Activated CD8-positive, alpha-beta T cell treated with anti-CD3 and anti-CD28 coated beads for 36 hours (primary cell): ENCODE results near the gene ARHGAP26. TPM values are rescaled to one million over a fixed set of nuclear protein-coding genes. Genes with fewer than 3 reads are reported as not detected.

Experiments
- ATAC-seq: fragments of 200-7000 bp; cut with Tn5 transposase; one replicate; pipeline ENCODE4 v1.10.0; 2021; ENCODE audit warnings: mild to moderate bottlenecking, moderate library complexity
- CTCF ChIA-PET: fragments of 350-600 bp; sonication (Branson Sonifier 250); formaldehyde crosslinking; loops from one replicate; lab custom pipeline; 2021; ENCODE audit warnings: antibody characterized with exemption; lab: Charles Lee
- POLR2A ChIA-PET: fragments of 350-600 bp; sonication (Branson Sonifier 250); formaldehyde crosslinking; loops from one replicate; lab custom pipeline; 2021; ENCODE audit warnings: antibody characterized with exemption; lab: Charles Lee
- DNase-seq: peaks from one replicate; pipeline ENCODE4 v3.0.0-alpha.2; 2020
- H3K27ac Mint-ChIP-seq: one replicate; pipeline ENCODE4 v1.8.0; 2021; ENCODE audit warnings: mild to moderate bottlenecking, mixed read lengths
- H3K27me3 Mint-ChIP-seq: one replicate; pipeline ENCODE4 v1.8.0; 2021; ENCODE audit warnings: mixed read lengths
- H3K36me3 Mint-ChIP-seq: one replicate; pipeline ENCODE4 v1.8.0; 2021; ENCODE audit warnings: low read depth, mixed read lengths
- H3K4me1 Mint-ChIP-seq: one replicate; pipeline ENCODE4 v1.8.0; 2021; ENCODE audit warnings: low read depth, mixed read lengths
- H3K4me3 Mint-ChIP-seq: one replicate; pipeline ENCODE4 v1.8.0; 2021; ENCODE audit warnings: mild to moderate bottlenecking, moderate library complexity, mixed read lengths
- H3K9me3 Mint-ChIP-seq: one replicate; pipeline ENCODE4 v1.8.0; 2021; ENCODE audit warnings: mixed read lengths
- intact Hi-C: fragments of 100-400 bp; cut with micrococcal nuclease; formaldehyde crosslinking; loops from one replicate; pipeline ENCODE4 v1.10.0; 2022
- total RNA-seq, 2 experiments: library from RNA; stranded (reverse); gene quantifications; one replicate each; pipeline ENCODE4 v1.2.3, GENCODE V29; 2021
- TF ChIP-seq, protein P1 (sequence below): fragments of 200-600 bp; IDR thresholded peaks from one replicate; pipeline ENCODE4 v1.8.0; 2022; ENCODE audit warnings: antibody characterized with exemption, mild to moderate bottlenecking

The ARHGAP26 gene
- total RNA-seq, 2 experiments from 2014 or later: 12.7 to 18.0 TPM

DNA sequence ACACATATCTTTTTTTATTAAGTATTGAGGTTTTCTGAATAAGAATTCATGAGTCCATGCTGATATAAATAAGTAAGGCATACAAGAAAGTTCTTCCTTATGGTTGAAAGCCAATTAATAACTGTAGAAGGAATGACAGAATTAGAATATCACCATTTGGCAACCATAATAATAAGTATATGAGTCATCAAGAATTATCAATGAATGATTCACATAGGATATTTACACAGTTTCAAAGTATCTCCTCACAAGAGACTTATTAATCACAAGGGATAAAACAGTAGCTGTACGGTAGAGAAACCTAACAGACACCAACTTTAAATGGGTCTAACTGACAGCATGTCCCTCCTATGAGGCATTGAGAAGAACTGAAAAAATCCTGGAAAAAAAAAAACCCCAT lies 471.7 kb downstream of the ARHGAP26 start:
- H3K27me3 Mint-ChIP-seq: no peaks in the 10 kb centered on the region
- H3K4me1 Mint-ChIP-seq: no peaks in the 10 kb centered on the region
- no peak overlapping the region for H3K27ac Mint-ChIP-seq
- intact Hi-C loops: no loop called here
- TF ChIP-seq, protein P1, sequence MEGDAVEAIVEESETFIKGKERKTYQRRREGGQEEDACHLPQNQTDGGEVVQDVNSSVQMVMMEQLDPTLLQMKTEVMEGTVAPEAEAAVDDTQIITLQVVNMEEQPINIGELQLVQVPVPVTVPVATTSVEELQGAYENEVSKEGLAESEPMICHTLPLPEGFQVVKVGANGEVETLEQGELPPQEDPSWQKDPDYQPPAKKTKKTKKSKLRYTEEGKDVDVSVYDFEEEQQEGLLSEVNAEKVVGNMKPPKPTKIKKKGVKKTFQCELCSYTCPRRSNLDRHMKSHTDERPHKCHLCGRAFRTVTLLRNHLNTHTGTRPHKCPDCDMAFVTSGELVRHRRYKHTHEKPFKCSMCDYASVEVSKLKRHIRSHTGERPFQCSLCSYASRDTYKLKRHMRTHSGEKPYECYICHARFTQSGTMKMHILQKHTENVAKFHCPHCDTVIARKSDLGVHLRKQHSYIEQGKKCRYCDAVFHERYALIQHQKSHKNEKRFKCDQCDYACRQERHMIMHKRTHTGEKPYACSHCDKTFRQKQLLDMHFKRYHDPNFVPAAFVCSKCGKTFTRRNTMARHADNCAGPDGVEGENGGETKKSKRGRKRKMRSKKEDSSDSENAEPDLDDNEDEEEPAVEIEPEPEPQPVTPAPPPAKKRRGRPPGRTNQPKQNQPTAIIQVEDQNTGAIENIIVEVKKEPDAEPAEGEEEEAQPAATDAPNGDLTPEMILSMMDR: no peak
- H3K36me3 Mint-ChIP-seq: no peaks in the 10 kb centered on the region
- H3K4me3 Mint-ChIP-seq: no peak overlapping the region
- POLR2A ChIA-PET: no interaction called here
- H3K9me3 Mint-ChIP-seq: no peaks in the 10 kb centered on the region
- CTCF ChIA-PET: no interaction called here
- DNase-seq (no peak), ATAC-seq (no peak)

DNA sequence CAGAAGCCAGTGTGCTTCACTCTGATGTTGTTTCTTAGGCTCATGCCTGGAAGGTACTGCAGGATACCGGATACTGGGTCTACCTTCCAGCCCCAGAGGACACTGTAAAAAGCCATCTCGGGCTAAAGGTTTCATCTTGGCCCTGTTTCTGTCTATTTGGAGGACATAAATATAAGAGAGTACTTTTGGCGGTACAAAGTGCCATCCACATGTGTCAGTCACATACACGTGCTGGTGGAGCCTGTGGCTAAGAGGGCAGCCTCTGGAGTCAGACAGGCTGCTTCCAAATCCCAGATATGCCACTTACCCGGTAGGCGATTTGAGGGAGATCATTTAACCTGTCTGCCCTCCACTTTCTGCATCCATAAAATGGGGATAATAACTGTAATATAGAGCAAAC lies 472.9 kb downstream of the ARHGAP26 start:
- H3K4me1 Mint-ChIP-seq: no peaks in the 10 kb centered on the region
- no peak for ATAC-seq

DNA sequence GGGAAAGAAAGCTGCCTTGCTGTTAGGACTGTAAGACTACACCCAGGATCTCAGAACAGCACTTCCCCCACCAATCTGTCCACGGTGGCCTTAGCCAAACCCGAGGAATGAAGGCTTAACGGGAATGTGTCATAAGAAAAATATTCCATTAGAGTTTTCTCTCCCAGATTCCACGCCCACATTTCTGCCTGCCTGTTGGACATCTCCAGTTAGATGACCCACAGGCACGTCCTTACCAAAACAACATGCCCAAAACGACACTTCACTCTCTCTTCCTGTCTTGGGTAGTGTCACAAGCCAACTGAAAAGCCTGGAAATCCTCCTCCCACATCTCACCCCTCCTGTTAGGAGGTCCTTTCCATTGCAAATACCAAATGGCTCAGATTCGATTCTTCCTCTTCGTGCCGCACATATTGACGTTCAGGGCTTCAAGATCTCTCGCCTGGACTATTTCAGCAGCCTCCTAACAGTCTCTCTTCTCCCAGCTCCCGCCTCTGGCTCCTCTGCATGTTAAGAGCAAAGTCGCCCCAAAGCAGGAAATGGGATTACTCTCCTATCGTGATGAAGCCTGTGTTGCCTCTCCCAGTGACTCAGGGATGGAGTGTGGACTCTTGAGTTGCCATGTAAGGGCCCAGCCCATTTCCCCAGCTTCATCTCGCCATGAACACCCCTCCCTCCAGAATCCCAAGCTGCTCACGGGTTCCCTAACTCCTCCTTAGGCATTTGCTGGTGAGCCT lies 474.0 kb downstream of the ARHGAP26 start:
- H3K27ac Mint-ChIP-seq: no peak overlapping the region
- intact Hi-C loops: no loop called here
- H3K9me3 Mint-ChIP-seq: no peaks in the 10 kb centered on the region
- no peaks in the 10 kb centered on the region for H3K27me3 Mint-ChIP-seq
- CTCF ChIA-PET: no interaction called here
- H3K4me1 Mint-ChIP-seq: no peaks in the 10 kb centered on the region
- DNase-seq (no peak), ATAC-seq (no peak)
- H3K36me3 Mint-ChIP-seq: no peaks in the 10 kb centered on the region
- TF ChIP-seq, protein P1: no peak
- POLR2A ChIA-PET: no interaction called here
- H3K4me3 Mint-ChIP-seq: no peak overlapping the region

More for the DNA sequence above, 472.9 kb downstream of the ARHGAP26 start:
- CTCF ChIA-PET: no interaction called here
- Mint-ChIP-seq H3K27me3 (no peaks in the 10 kb centered on the region), H3K27ac (no peak overlapping the region), H3K4me3 (no peak overlapping the region), H3K36me3 (no peaks in the 10 kb centered on the region), H3K9me3 (no peaks in the 10 kb centered on the region)
- POLR2A ChIA-PET: no interaction called here
- TF ChIP-seq, protein P1: no peak
- intact Hi-C loops: no loop called here
- DNase-seq: no peak

- no peaks in the 10 kb centered on the region for H3K27me3 Mint-ChIP-seq
Observed at GRCh38 chr5:143244990-143245389, 474.8 kb downstream of the ARHGAP26 start.

GRCh38 chr5:143245929-143246561 lies 475.9 kb downstream of the ARHGAP26 start:
- DNase-seq: no peak
- H3K27me3 Mint-ChIP-seq: no peaks in the 10 kb centered on the region

More at GRCh38 chr5:143244990-143245389, 474.8 kb downstream of the ARHGAP26 start:
- Mint-ChIP-seq H3K4me3 (no peak overlapping the region), H3K36me3 (no peaks in the 10 kb centered on the region), H3K27ac (no peak overlapping the region), H3K9me3 (no peaks in the 10 kb centered on the region), H3K4me1 (no peaks in the 10 kb centered on the region)
- TF ChIP-seq, protein P1: no peak
- ChIA-PET CTCF (no interaction called here), POLR2A (no interaction called here)
- DNase-seq (no peak), ATAC-seq (no peak)
- intact Hi-C loops: no loop called here

More at GRCh38 chr5:143245929-143246561, 475.9 kb downstream of the ARHGAP26 start:
- Mint-ChIP-seq H3K4me1 (no peaks in the 10 kb centered on the region), H3K27ac (no peak overlapping the region), H3K9me3 (no peaks in the 10 kb centered on the region), H3K36me3 (no peaks in the 10 kb centered on the region), H3K4me3 (no peak overlapping the region)
- no peak for ATAC-seq
- intact Hi-C loops: no loop called here
- POLR2A ChIA-PET: no interaction called here
- CTCF ChIA-PET: no interaction called here
- TF ChIP-seq, protein P1: no peak
